Neural progenitor cell (in vitro differentiated cells): ENCODE measurements around the gene TMEM121. TPM values are rescaled to one million over a fixed set of nuclear protein-coding genes. Genes with fewer than 3 reads are reported as not detected.
A peak's percentile ranks its signal among the peaks of the same experiment; 100 is the strongest.
"Not testable (repeated sequence)": the region's sequence is repeated elsewhere in the genome, so short reads cannot be mapped to it uniquely, and the experiment has no call there.

Experiments
- DNase-seq: peaks from one replicate; pipeline ENCODE4 v3.0.0-alpha.2; 2016; ENCODE audit warnings: low spot score
- H2AFZ ChIP-seq: fragments of 200-600 bp; sonication (generic); replicated peaks from 2 replicates; pipeline ENCODE4 v1.6.1; 2016; ENCODE audit warnings: antibody characterized with exemption
- H3F3A ChIP-seq: fragments of 200-600 bp; sonication (generic); 2 replicates; pipeline ENCODE4 v1.6.1; 2016; ENCODE audit warnings: antibody characterized with exemption, low read depth
- H3K27ac ChIP-seq: fragments of 200-600 bp; sonication (generic); 2 replicates; pipeline ENCODE4 v1.5.1; 2016; ENCODE audit warnings: mild to moderate bottlenecking
- H3K27me3 ChIP-seq: fragments of 200-600 bp; sonication (generic); 2 replicates; pipeline ENCODE4 v1.6.1; 2016; ENCODE audit warnings: mild to moderate bottlenecking, moderate library complexity
- H3K36me3 ChIP-seq: fragments of 200-600 bp; sonication (generic); 2 replicates; pipeline ENCODE4 v1.5.1; 2016
- H3K4me1 ChIP-seq: fragments of 200-600 bp; sonication (generic); 2 replicates; pipeline ENCODE4 v1.6.1; 2016; ENCODE audit warnings: mixed run types
- H3K4me2 ChIP-seq: fragments of 200-600 bp; sonication (generic); 2 replicates; pipeline ENCODE4 v1.6.1; 2016
- H3K4me3 ChIP-seq: fragments of 200-600 bp; sonication (generic); 2 replicates; pipeline ENCODE4 v1.5.1; 2016
- H3K79me2 ChIP-seq: fragments of 200-600 bp; sonication (generic); 2 replicates; pipeline ENCODE4 v1.6.1; 2016; ENCODE audit warnings: low read depth
- H3K9ac ChIP-seq: fragments of 200-600 bp; sonication (generic); 2 replicates; pipeline ENCODE4 v1.6.1; 2016
- H3K9me3 ChIP-seq: fragments of 200-600 bp; sonication (generic); 2 replicates; pipeline ENCODE4 v1.5.1; 2016; ENCODE audit warnings: low read depth
- H4K20me1 ChIP-seq: fragments of 200-600 bp; sonication (generic); 2 replicates; pipeline ENCODE4 v1.6.1; 2016; ENCODE audit warnings: low read depth
- H3K27ac Mint-ChIP-seq: 3 replicates; pipeline ENCODE4 v1.8.0; 2021; ENCODE audit warnings: mixed read lengths
- H3K27me3 Mint-ChIP-seq: 2 replicates; pipeline ENCODE4 v1.8.0; 2022; ENCODE audit warnings: low read depth, mild to moderate bottlenecking, inconsistent platforms, moderate library complexity, mixed read lengths; ENCODE audit not compliant: insufficient read depth
- H3K36me3 Mint-ChIP-seq: 3 replicates; pipeline ENCODE4 v1.8.0; 2021; ENCODE audit warnings: mixed read lengths
- H3K4me1 Mint-ChIP-seq: 3 replicates; pipeline ENCODE4 v1.8.0; 2021; ENCODE audit warnings: mixed read lengths
- H3K4me3 Mint-ChIP-seq: 3 replicates; pipeline ENCODE4 v1.8.0; 2021; ENCODE audit warnings: mild to moderate bottlenecking, moderate library complexity, mixed read lengths
- H3K9me3 Mint-ChIP-seq: 3 replicates; pipeline ENCODE4 v1.8.0; 2020; ENCODE audit warnings: mixed read lengths
- EZH2 ChIP-seq: fragments of 200-600 bp; sonication (generic); IDR thresholded peaks from 2 replicates; pipeline ENCODE4 v1.6.1; 2017; ENCODE audit warnings: antibody characterized with exemption, mild to moderate bottlenecking, moderate library complexity
- EZH2phosphoT487 ChIP-seq: fragments of 200-600 bp; sonication (generic); IDR thresholded peaks from 2 replicates; pipeline ENCODE4 v1.6.1; 2017; ENCODE audit warnings: antibody characterized with exemption
- total RNA-seq: library from RNA; depleted of rRNA; stranded (reverse); fragments of >200 nt; gene quantifications from 2 replicates; pipeline ENCODE4 v1.2.3, GENCODE V29; 2015; ENCODE audit warnings: low replicate concordance
- TF ChIP-seq, protein P1 (sequence below): fragments of 200-600 bp; sonication (generic); IDR thresholded peaks from 2 replicates; pipeline ENCODE4 v1.5.1; 2017; ENCODE audit warnings: antibody characterized with exemption, mild to moderate bottlenecking

The TMEM121 gene
- total RNA-seq, 1 donor from 2014 or later: 0.90 TPM

DNA sequence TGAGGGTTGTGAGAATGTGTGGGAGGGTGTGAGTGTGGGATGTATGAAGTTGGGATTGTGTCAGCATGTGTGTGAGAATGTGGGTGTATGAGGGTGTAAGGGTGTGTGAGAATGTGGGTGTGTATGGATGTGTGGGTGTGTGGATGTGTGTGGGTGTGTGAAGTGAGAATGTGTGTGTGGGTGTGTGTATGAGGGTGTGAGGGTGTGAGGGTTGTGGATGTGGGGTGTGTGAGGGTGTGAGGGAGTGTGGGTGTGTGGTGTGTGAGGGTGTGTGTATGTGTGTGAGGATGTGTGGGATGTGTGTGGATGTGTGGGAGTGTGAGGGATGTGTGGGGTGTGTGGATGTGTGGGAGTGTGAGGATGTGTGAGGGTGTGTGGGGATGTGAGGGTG, 37.0 kb downstream of the TMEM121 start:
- H3K27ac Mint-ChIP-seq: no peak overlapping the region
- no peaks in the 10 kb centered on the region for H3K79me2 ChIP-seq
- no peak for TF ChIP-seq EZH2phosphoT487
- TF ChIP-seq EZH2: no peak
- TF ChIP-seq, protein P1, sequence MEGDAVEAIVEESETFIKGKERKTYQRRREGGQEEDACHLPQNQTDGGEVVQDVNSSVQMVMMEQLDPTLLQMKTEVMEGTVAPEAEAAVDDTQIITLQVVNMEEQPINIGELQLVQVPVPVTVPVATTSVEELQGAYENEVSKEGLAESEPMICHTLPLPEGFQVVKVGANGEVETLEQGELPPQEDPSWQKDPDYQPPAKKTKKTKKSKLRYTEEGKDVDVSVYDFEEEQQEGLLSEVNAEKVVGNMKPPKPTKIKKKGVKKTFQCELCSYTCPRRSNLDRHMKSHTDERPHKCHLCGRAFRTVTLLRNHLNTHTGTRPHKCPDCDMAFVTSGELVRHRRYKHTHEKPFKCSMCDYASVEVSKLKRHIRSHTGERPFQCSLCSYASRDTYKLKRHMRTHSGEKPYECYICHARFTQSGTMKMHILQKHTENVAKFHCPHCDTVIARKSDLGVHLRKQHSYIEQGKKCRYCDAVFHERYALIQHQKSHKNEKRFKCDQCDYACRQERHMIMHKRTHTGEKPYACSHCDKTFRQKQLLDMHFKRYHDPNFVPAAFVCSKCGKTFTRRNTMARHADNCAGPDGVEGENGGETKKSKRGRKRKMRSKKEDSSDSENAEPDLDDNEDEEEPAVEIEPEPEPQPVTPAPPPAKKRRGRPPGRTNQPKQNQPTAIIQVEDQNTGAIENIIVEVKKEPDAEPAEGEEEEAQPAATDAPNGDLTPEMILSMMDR: no peak
- H3K4me3 Mint-ChIP-seq: no peak overlapping the region
- no peaks in the 10 kb centered on the region for H3K4me1 Mint-ChIP-seq
- H3K27me3 Mint-ChIP-seq: peaks cover 10% of the 10 kb centered on the region
- H3K9me3 ChIP-seq: no peaks in the 10 kb centered on the region
- no peak overlapping the region for H3K9ac ChIP-seq
- H3F3A ChIP-seq: no peaks in the 10 kb centered on the region
- H3K4me3 ChIP-seq: no peak overlapping the region
- H3K36me3 Mint-ChIP-seq: peaks cover 2% of the 10 kb centered on the region
- H3K4me2 ChIP-seq: no peak overlapping the region
- H2AFZ ChIP-seq: no peak overlapping the region
- H4K20me1 ChIP-seq: no peaks in the 10 kb centered on the region
- H3K9me3 Mint-ChIP-seq: peaks cover 27% of the 10 kb centered on the region
- no peak overlapping the region for H3K27ac ChIP-seq
- H3K36me3 ChIP-seq: no peaks in the 10 kb centered on the region
- no peaks in the 10 kb centered on the region for H3K27me3 ChIP-seq
- DNase-seq: no peak
- H3K4me1 ChIP-seq: no peaks in the 10 kb centered on the region

DNA sequence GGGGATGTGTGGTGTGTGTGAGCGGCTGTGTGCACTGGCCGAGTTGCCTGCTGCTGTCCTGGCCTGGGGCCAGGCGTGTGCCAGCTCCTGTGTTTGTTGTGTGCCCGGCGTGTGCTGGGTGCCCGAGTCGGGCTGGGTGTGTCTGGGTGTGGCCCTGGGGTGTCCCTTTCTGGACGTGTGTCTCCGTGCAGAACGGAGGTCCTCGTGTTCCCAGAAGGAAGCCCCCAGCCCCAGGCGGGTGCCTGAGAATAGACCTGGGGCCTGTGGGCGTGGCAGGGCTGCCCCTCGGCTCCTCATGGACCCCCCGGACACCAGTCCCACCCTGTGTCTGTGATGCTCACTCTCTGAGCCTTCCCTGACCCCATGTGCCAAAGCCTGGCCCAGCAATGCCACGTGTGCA, 38.2 kb downstream of the TMEM121 start:
- H3K4me1 ChIP-seq, H3K27ac ChIP-seq, H3K36me3 Mint-ChIP-seq, H3K36me3 ChIP-seq, H3K79me2 ChIP-seq, H2AFZ ChIP-seq, H3K9ac ChIP-seq, H3K4me1 Mint-ChIP-seq, H3K4me2 ChIP-seq, H3K27me3 ChIP-seq, DNase-seq, H3F3A ChIP-seq, H4K20me1 ChIP-seq, H3K27ac Mint-ChIP-seq, H3K9me3 ChIP-seq, H3K4me3 ChIP-seq, H3K4me3 Mint-ChIP-seq: not testable (repeated sequence)
- Mint-ChIP-seq H3K9me3 (peaks cover 35% of the 10 kb centered on the region), H3K27me3 (peaks cover 10% of the 10 kb centered on the region)

DNA sequence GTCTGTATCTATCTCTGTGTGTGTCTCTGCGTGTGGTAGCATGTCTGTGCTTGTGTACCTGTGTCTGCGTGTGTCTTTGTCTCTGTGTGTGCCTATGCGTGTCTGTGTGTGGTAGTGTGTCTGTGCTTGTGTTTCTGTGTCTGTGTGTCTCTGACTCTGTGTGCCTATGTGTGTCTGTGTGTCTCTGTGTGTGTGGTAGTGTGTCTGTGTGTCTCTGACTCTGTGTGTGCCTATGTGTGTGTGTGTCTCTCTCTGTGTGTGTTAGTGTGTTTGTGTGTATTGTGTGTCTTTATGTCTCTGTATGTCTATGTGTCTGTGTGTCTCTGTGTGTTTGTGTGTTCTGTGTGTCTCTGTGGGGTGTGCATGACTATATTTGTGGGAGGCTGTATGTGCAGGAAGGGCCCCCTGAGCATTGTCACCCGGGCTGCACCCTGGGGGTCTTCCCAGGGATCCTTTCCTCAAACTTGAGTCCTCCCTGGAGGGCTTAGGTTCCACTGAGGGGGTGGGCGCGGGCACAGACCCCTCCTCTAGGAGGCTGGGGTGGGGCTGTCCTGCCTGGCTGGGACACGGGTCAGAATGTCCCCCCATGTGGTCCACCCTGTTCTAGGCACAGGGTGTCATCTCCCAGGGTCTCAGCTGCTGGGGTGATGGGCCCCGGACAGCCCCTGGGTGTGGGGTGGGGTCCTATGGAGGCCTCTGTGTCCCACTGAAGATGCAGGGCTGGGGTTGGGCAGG, 39.0 kb downstream of the TMEM121 start:
- Mint-ChIP-seq H3K27me3 (peaks cover 10% of the 10 kb centered on the region), H3K9me3 (peaks cover 42% of the 10 kb centered on the region), H3K27ac (peak overlapping the region; percentile 21)
- not testable (repeated sequence) for DNase-seq, H3K9ac ChIP-seq, H4K20me1 ChIP-seq, H3K4me3 Mint-ChIP-seq, H3K4me3 ChIP-seq, H3K4me1 ChIP-seq, H3K27ac ChIP-seq, H3K27me3 ChIP-seq, H3K36me3 ChIP-seq, H2AFZ ChIP-seq, H3K4me1 Mint-ChIP-seq, H3K79me2 ChIP-seq, H3K36me3 Mint-ChIP-seq, H3K9me3 ChIP-seq, H3K4me2 ChIP-seq
- peaks cover 12% of the 10 kb centered on the region for H3F3A ChIP-seq

DNA sequence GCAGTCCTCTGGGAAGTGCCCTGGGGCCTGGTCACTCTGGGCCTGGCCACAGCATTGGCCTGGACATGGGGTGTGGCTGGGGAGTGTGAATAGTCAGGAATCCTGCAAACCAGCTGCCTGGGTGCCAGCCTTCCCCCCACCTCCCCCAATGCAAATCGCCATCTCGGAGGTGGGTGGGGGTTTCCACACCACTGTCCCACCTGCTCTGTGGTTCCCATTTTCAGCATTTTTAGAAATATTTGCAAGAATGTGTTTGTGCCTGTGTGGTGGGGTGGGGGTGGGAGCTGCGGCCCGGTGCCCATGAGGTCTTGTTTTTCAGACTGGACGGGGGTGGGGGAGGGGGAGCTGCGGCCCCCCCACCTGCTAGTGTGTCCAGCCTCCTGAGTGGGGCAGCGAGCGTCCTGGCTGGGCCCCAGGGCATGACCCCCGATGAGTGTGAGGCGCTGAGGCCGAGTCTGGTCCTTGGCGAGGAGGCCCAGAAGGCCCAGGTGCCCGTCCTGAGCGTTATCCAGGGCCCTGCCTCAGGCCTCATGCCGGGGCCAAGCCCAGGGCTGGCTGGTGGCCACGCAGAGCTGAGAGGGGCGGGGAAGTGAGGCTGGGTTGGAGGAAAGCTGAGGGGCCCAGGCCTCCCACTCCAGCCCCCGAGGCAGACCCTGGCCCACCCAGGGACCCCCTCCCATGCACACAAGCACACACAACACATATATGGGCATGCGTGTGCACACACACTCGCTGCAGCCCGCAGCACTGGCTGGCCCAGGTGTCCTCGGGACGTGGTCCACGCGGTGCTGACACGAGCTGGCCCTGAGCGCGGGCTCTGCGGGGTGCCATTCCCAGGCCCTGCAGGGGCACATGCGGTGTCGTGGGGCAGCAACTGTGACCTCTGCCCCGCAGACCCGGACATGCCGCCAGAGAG, 40.1 kb downstream of the TMEM121 start:
- not testable (repeated sequence) for H3K27me3 ChIP-seq, H3K27ac ChIP-seq, H3K27ac Mint-ChIP-seq, H3K4me3 ChIP-seq, H2AFZ ChIP-seq, H4K20me1 ChIP-seq, H3K4me3 Mint-ChIP-seq, H3K79me2 ChIP-seq, H3K4me2 ChIP-seq, H3K36me3 Mint-ChIP-seq, H3K9me3 ChIP-seq, H3K4me1 ChIP-seq, H3K4me1 Mint-ChIP-seq, H3K9ac ChIP-seq, DNase-seq, H3K36me3 ChIP-seq
- Mint-ChIP-seq H3K27me3 (peaks cover 10% of the 10 kb centered on the region), H3K9me3 (peaks cover 46% of the 10 kb centered on the region)
- peaks cover 12% of the 10 kb centered on the region for H3F3A ChIP-seq

DNA sequence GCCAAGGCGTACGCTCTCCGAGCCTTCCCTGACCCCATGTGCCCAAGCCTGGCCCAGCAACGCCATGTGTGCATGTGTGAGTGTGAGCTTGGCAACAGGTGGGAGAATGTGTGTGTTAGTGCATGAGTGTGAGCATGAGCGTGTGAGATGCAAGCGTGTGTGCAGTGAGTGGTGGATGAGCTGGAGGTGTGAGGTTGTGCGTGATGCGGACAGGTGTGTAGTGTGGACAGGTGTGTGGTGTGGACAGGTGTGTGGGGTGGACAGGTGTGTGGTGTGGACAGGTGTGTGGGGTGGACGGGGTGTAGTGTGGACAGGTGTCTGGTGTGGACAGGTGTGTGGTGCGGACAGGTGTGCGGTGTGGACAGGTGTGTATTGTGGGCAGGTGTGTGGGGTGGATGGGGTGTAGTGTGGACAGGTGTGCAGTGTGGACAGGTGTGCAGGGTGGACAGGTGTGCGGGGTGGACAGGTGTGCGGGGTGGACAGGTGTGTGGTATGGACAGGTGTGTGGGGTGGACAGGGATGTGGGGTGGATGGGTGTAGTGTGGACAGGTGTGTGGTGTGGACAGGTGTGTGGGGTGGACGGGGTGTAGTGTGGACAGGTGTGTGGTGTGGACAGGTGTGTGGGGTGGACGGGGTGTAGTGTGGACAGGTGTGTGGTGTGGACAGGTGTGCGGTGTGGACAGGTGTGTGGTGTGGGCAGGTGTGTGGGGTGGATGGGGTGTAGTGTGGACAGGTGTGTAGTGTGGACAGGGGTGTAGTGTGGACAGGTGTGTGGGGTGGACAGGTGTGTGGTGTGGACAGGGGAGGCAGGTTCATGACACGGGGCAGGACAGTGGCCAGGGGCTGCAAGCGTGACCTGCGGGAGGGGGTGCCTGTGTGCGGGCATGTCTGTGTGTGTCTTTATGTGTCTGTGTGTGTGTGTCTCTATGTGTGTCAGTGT, 41.1 kb downstream of the TMEM121 start:
- H3K4me1 ChIP-seq, H3K36me3 Mint-ChIP-seq, H3K27ac ChIP-seq, H3K79me2 ChIP-seq, H3K9ac ChIP-seq, H3K36me3 ChIP-seq, H2AFZ ChIP-seq, DNase-seq, H3K4me1 Mint-ChIP-seq, H3K27me3 ChIP-seq, H3K4me3 ChIP-seq, H3K27ac Mint-ChIP-seq, H4K20me1 ChIP-seq, H3K4me2 ChIP-seq, H3K9me3 ChIP-seq: not testable (repeated sequence)
- peak overlapping the region; percentile 16 for H3K4me3 Mint-ChIP-seq
- peaks cover 12% of the 10 kb centered on the region for H3F3A ChIP-seq
- H3K27me3 Mint-ChIP-seq: peaks cover 10% of the 10 kb centered on the region
- peaks cover 45% of the 10 kb centered on the region for H3K9me3 Mint-ChIP-seq

DNA sequence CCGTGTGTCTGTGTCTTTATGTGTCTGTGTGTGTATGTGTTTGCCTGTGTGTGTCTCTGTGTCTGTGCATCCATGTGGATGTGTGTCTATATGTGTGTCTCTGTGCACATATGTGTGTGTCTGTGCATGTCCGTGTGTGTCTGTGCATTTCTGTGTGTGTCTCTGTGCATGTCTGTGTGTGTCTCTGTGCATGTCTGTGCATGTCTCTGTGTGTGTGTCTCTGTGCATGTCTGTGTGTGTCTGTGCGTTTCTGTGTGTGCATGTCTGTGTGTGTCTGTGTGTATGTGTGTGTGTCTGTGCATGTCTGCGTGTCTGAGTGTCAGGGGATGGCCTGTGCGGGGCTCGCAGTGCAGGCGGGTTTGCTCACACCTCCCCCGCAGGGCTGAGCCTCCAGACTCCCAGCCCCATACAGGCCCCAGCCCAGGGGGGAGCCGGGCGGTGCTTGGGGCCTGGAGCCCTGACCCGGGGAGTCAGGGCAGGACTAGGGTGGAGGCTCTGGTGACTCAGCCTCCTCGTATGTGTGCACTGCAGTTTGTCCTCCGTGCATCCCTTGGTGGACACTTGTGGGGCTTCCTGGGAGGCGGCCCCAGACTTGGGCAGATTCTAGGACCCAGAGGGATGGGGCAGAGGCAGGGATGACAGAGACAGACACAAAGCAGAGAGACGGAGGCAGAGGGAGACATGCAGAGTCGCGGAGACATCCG, 41.9 kb downstream of the TMEM121 start:
- H4K20me1 ChIP-seq, H3K4me3 Mint-ChIP-seq, H3K4me1 ChIP-seq, H3K36me3 Mint-ChIP-seq, H3K36me3 ChIP-seq, H3K27ac ChIP-seq, H3K79me2 ChIP-seq, H2AFZ ChIP-seq, H3K27me3 ChIP-seq, H3K4me2 ChIP-seq, DNase-seq, H3K4me1 Mint-ChIP-seq, H3K9ac ChIP-seq, H3K9me3 ChIP-seq, H3K4me3 ChIP-seq: not testable (repeated sequence)
- Mint-ChIP-seq H3K27me3 (peaks cover 10% of the 10 kb centered on the region), H3K27ac (peak overlapping the region; percentile 12), H3K9me3 (peaks cover 41% of the 10 kb centered on the region)
- H3F3A ChIP-seq: peaks cover 12% of the 10 kb centered on the region
